ENCODE measurements around the gene ANGEL2.

- no peak for TF ChIP-seq CTCF (conservative IDR thresholded peaks at IDR 0.05)
- TF ChIP-seq ZFX (IDR thresholded peaks at IDR 0.05) = no peak
Measured at GRCh38 chr1:212970085-212970484, 45.6 kb downstream of the ANGEL2 start.

Data from C4-2B (cell line).